Parathyroid adenoma (tissue), 2 donors: ENCODE results near the gene BCL2L11.

Experiments
- H2AFZ ChIP-seq: fragments of 300-600 bp; sonication (generic); one replicate; pipeline ENCODE4 v1.7.0; 2017; ENCODE audit warnings: antibody characterized with exemption, mild to moderate bottlenecking
- H3K27ac ChIP-seq: fragments of 300-600 bp; sonication (generic); one replicate; pipeline ENCODE4 v1.7.0; 2017
- H3K27me3 ChIP-seq: fragments of 300-600 bp; sonication (generic); one replicate; pipeline ENCODE4 v1.7.0; 2017; ENCODE audit warnings: low read length; ENCODE audit not compliant: control insufficient read depth, insufficient read depth
- H3K36me3 ChIP-seq: fragments of 300-600 bp; sonication (generic); one replicate; pipeline ENCODE4 v1.7.0; 2017; ENCODE audit warnings: low read length; ENCODE audit not compliant: control insufficient read depth, insufficient read depth
- H3K4me1 ChIP-seq: fragments of 300-600 bp; sonication (generic); one replicate; pipeline ENCODE4 v1.7.0; 2017; ENCODE audit warnings: control low read depth
- H3K4me2 ChIP-seq: fragments of 300-600 bp; sonication (generic); one replicate; pipeline ENCODE4 v1.7.0; 2017; ENCODE audit warnings: low read length
- H3K4me3 ChIP-seq: fragments of 300-600 bp; sonication (generic); one replicate; pipeline ENCODE4 v1.7.0; 2017; ENCODE audit warnings: low read depth, low read length
- H3K79me2 ChIP-seq: fragments of 300-600 bp; sonication (generic); one replicate; pipeline ENCODE4 v1.7.0; 2017; ENCODE audit warnings: control low read depth
- H3K9ac ChIP-seq: fragments of 300-600 bp; sonication (generic); one replicate; pipeline ENCODE4 v1.7.0; 2017; ENCODE audit warnings: mild to moderate bottlenecking
- H3K9me3 ChIP-seq: fragments of 300-600 bp; sonication (generic); one replicate; pipeline ENCODE4 v1.7.0; 2017; ENCODE audit warnings: low read length; ENCODE audit not compliant: control insufficient read depth
- TF ChIP-seq, protein P1 (sequence below): fragments of 300-600 bp; sonication (generic); IDR thresholded peaks from one replicate; pipeline ENCODE4 v1.7.0; 2017; ENCODE audit warnings: antibody characterized with exemption, mild to moderate bottlenecking
- donor health status: primary hyperparathyroidism.

BCL2L11 gene

DNA sequence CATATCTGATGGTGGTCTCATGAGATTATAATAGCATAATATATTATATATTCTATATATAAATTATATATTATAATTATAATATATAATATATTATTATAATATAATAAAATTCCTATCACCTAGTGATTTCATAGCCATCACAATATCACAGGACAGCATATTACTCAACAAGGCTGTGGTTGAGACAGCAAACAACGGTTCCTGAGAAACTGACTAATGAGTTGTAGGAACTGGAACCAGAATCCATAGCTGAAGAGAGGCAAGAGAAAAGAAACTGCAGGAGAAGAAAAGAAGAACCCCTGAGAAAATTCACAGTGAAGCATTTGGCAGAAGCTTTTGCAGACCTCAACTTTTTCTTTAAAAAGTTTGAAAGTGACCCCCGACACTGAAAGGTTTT, 84.0 kb downstream of the BCL2L11 start:
- Histone ChIP-seq H3K9ac (no peak overlapping the region), H3K9me3 (no peaks in the 10 kb centered on the region), H3K36me3 (no peaks in the 10 kb centered on the region), H3K4me1 (no peaks in the 10 kb centered on the region), H3K27me3 (no peaks in the 10 kb centered on the region), H3K79me2 (no peaks in the 10 kb centered on the region), H3K27ac (no peak overlapping the region), H3K4me3 (no peak overlapping the region), H2AFZ (no peak overlapping the region), H3K4me2 (no peak overlapping the region)
- TF ChIP-seq, protein P1, sequence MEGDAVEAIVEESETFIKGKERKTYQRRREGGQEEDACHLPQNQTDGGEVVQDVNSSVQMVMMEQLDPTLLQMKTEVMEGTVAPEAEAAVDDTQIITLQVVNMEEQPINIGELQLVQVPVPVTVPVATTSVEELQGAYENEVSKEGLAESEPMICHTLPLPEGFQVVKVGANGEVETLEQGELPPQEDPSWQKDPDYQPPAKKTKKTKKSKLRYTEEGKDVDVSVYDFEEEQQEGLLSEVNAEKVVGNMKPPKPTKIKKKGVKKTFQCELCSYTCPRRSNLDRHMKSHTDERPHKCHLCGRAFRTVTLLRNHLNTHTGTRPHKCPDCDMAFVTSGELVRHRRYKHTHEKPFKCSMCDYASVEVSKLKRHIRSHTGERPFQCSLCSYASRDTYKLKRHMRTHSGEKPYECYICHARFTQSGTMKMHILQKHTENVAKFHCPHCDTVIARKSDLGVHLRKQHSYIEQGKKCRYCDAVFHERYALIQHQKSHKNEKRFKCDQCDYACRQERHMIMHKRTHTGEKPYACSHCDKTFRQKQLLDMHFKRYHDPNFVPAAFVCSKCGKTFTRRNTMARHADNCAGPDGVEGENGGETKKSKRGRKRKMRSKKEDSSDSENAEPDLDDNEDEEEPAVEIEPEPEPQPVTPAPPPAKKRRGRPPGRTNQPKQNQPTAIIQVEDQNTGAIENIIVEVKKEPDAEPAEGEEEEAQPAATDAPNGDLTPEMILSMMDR: no peak

DNA sequence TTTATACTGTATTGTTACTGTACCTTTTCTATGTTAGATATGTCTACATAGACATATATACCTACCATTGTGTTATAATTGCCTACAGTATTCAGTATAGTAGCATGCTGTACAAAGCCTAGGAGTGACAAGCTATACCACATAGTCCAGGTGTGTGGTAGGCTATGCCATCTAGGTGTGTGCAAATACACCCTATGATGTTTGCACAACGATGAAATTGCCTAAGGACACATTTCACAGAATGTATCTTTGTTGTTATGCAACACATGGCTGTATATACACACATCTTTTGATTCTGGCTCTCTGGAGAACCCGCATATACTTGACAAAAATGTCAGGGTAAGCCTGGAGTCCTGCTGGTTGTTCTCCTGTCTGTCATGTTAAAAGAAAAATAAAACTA, 85.1 kb downstream of the BCL2L11 start:
- no peaks in the 10 kb centered on the region for H3K79me2 ChIP-seq
- no peak overlapping the region for H3K27ac ChIP-seq
- TF ChIP-seq, protein P1: no peak
- no peak overlapping the region for H3K9ac ChIP-seq
- H3K36me3 ChIP-seq: no peaks in the 10 kb centered on the region
- no peaks in the 10 kb centered on the region for H3K27me3 ChIP-seq
- no peak overlapping the region for H3K4me3 ChIP-seq
- no peak overlapping the region for H2AFZ ChIP-seq
- H3K4me1 ChIP-seq: no peaks in the 10 kb centered on the region
- H3K4me2 ChIP-seq: no peak overlapping the region
- no peaks in the 10 kb centered on the region for H3K9me3 ChIP-seq

DNA sequence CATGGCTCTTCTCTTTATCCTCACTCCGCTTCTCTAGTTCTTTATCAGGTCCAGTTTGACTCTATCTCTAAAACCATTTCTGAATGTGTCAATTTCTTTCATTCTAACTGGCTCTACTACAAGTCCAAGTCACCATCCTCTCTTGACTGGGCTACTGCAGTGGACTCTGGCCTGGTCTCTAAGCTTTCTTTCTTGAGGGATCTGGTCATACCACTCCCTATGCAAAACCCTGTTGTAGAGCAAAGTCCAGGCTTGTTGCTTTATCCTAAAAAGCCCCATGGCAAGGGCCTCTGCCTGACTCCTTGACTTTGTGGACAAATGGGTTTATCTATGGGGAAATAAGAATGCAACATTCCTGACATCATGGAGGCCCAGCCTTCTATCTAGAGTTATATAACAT, 87.1 kb downstream of the BCL2L11 start:
- Histone ChIP-seq H3K4me1 (no peaks in the 10 kb centered on the region), H3K36me3 (no peaks in the 10 kb centered on the region), H3K79me2 (no peaks in the 10 kb centered on the region), H2AFZ (no peak overlapping the region), H3K4me3 (no peak overlapping the region), H3K27ac (no peak overlapping the region), H3K9ac (no peak overlapping the region), H3K4me2 (no peak overlapping the region), H3K27me3 (no peaks in the 10 kb centered on the region), H3K9me3 (no peaks in the 10 kb centered on the region)
- TF ChIP-seq, protein P1: no peak

DNA sequence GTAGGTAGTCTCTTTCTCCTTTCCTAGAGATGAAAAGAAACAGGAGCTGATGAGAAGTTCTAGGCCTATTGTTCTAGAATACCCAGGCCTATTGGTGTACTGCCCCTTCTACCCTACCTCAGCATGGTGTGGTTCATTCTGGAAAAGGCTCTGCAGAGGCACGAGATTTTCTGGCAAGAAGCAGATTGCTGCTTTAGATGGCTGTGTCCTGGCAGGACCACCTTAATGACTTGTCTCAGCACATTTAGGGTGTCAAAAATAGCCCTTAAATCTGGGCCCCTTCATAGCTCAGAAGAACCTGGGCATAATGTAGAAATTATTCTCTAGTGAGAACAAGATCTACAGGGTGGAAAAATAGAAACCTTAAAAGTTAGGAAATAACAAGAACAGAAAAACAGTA, 87.9 kb downstream of the BCL2L11 start:
- no peak overlapping the region for H3K4me3 ChIP-seq
- H3K4me1 ChIP-seq: no peaks in the 10 kb centered on the region
- no peaks in the 10 kb centered on the region for H3K79me2 ChIP-seq
- no peak overlapping the region for H3K9ac ChIP-seq
- no peak overlapping the region for H3K4me2 ChIP-seq
- peaks cover 3% of the 10 kb centered on the region for H3K9me3 ChIP-seq
- H3K27me3 ChIP-seq: no peaks in the 10 kb centered on the region
- no peak overlapping the region for H2AFZ ChIP-seq
- H3K27ac ChIP-seq: no peak overlapping the region
- H3K36me3 ChIP-seq: no peaks in the 10 kb centered on the region
- TF ChIP-seq, protein P1: no peak

DNA sequence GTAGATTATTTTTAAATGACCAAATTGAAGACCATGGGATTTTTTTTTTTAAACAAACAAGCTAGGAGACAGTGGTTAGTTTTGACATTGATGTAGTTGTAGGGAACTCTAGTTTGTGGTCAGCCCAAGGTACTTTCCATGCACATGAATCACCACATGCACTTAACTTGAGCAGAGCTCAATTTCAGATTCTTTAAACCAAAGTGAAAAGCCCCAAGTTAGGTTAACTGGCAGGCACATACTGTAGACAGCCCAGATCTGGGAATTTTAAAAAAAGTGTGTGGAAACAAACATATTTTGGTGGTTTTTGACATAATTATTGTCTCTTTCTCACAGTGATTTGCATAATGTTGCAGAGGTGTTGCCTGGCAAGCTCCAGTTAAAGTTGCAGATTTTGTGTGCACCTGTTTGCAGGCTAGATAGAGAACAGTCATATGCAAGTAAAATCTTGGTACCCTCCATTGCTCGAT, 88.4 kb downstream of the BCL2L11 start:
- Histone ChIP-seq H3K4me2 (no peak overlapping the region), H3K27me3 (no peaks in the 10 kb centered on the region), H3K79me2 (no peaks in the 10 kb centered on the region), H2AFZ (no peak overlapping the region), H3K27ac (no peak overlapping the region), H3K36me3 (no peaks in the 10 kb centered on the region), H3K9me3 (peaks cover 6% of the 10 kb centered on the region), H3K9ac (no peak overlapping the region), H3K4me3 (no peak overlapping the region), H3K4me1 (no peaks in the 10 kb centered on the region)
- TF ChIP-seq, protein P1: no peak
